MM.1S (cell line): Measurements from ENCODE around the gene OR12D3.

Source experiments
- CTCF ChIP-seq: fragments of 300-600 bp; sonication (generic); IDR thresholded peaks from 2 replicates; pipeline ENCODE4 v1.5.1; 2016; ENCODE audit warnings: antibody characterized with exemption, low read length, mixed read lengths
- EZH2 ChIP-seq: fragments of 300-600 bp; sonication (generic); optimal IDR thresholded peaks from 2 replicates; pipeline ENCODE3; 2017; ENCODE audit warnings: low read depth, mild to moderate bottlenecking, antibody characterized with exemption, low read length, mixed read lengths

GRCh38 chr6:29419516-29419915 is 44.4 kb upstream of the OR12D3 start:
- TF ChIP-seq EZH2 (no peak), CTCF (no peak)
